GM18505 (cell line): ENCODE data around the gene ARVCF.

ENCODE experiments used
- ATAC-seq: cut with Tn5 transposase; IDR thresholded peaks from one replicate; pipeline ENCODE4 v1.9.1; 2021; ENCODE audit not compliant: unreplicated experiment
- POLR2A ChIP-seq: IDR thresholded peaks from 4 replicates; pipeline ENCODE4 v1.6.1; 2011; ENCODE audit warnings: borderline replicate concordance; ENCODE audit not compliant: insufficient read depth, insufficient read length; ENCODE audit errors: extremely low read depth

The ARVCF gene

GRCh38 chr22:19921544-19922081, 95.0 kb downstream of the ARVCF start:
- no peak for ATAC-seq
- TF ChIP-seq POLR2A = no peak
